HG03139 (cell line): ENCODE measurements around the gene PKM.

Experiments
- ATAC-seq: cut with Tn5 transposase; IDR thresholded peaks from one replicate; pipeline ENCODE4 v1.9.1; 2021; ENCODE audit not compliant: unreplicated experiment

The PKM gene

DNA sequence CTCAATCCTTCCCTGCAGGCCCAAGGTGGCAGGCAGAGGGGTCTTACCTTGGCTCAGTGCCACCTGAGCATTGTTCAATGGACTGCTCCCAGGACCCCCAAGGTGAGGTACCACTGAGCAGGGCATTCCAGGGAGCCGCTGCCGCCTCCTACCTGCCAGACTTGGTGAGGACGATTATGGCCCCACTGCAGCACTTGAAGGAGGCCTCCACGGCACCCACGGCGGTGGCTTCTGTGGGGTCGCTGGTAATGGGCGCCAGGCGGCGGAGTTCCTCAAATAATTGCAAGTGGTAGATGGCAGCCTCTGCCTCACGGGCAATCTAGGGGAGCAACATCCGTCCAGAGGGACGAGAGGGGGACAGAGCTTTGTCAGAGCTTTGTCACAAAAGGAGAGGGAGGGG is 28.7 kb downstream of the PKM start:
- no peak for ATAC-seq

- no peak for ATAC-seq
Observed at GRCh38 chr15:72201391-72201921, 29.5 kb downstream of the PKM start.

DNA sequence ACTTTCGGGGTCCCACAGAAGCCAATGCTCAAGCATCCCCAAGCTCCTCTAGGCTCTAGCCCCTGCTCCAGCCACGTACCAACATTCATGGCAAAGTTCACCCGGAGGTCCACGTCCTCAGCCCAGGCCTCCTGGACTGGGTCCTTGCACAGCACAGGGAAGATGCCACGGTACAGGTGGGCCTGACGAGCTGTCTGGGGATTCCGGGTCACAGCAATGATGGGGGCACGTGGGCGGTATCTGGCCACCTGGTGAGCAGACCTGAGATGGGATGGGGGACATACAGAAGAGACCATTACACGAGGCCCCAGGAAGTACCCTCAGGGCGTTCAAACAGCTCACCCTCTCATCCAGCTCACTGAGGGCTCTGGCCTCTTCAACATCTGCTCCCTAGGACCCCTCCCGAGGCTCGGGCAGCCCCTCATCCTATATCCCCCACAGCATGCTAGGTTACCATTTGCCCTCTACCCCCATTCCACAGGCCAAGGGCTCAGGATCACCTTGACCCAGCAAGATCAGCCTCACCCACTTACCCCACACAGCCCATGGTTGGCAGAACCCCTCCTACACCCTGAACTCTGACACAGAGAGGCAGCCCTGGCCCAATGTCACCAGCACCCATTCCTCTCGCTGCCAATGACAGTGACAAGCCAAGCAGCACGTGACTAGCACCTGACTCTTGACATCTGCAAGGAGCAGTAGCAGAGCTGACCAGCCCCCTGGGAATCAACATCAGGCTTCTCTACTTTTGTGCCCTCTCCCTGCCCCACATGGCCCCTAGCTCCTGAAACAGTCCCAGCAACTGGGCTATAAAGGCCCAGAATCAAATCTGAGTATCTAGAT is 30.4 kb downstream of the PKM start:
- ATAC-seq = no peak

GRCh38 chr15:72199721-72200212 is 31.2 kb downstream of the PKM start:
- ATAC-seq = no peak

- ATAC-seq = no peak
Observed at GRCh38 chr15:72199205-72199515, 31.8 kb downstream of the PKM start.

- no peak for ATAC-seq
Observed at GRCh38 chr15:72198356-72199204, 32.4 kb downstream of the PKM start.

- no peak for ATAC-seq
Observed at GRCh38 chr15:72197460-72198355, 33.3 kb downstream of the PKM start, which contains the start of gene GRAMD2A. Gene GRAMD2A (minus strand): TSS chr15:72197787.

- no peak for ATAC-seq
Observed at GRCh38 chr15:72197041-72197459, 33.9 kb downstream of the PKM start.

DNA sequence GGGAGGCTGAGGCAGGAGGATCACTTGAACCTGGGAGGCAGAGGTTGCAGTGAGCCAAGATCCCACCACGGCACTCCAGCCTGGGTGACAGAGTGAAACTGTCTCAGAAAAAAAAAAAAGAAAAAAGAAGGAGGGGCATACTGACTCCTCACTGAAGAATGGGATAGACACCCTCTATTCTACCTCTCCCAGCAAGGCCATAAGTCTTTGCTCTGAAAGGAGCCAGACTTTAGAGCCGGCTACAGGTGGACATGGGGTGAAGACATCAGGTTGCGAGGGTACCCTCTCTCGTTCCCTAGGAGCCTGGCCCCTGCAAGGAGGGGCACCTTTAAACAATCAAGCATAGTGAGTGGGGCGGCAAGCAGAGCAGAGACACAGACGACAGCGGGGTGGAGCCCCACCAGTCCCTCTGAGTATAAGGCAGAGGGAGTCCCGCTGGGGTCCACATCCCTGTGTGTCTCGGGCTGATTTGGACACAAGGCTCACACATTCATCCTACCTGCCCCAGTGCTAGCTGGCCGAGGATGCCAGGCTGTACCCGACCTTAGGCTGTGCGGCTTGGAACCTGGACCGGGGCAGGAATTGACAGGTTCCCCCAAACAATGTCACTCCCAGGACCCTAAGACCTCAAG is 34.5 kb downstream of the PKM start:
- ATAC-seq = no peak

GRCh38 chr15:72195101-72195511 is 35.9 kb downstream of the PKM start:
- no peak for ATAC-seq

- ATAC-seq = no peak
Observed at GRCh38 chr15:72193836-72194396, 37.1 kb downstream of the PKM start.

DNA sequence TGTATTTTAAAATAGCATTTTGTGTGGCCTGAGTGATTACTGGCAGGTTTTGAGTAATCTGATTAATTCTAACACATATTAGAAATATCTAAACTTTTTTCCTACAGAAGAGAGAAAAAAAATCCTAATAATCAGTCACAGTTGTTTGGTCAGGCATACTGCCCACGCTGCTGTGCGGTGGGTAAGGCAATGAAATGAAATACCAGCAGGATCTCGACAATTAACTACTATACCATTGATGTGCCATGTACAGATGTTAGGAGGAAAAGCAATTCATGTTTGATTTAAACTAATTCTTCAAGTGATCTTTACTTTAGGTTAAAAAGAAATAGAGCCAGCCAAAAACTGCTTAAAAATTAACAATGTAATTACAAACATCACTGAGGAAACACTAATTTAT is 38.6 kb downstream of the PKM start:
- no peak for ATAC-seq

DNA sequence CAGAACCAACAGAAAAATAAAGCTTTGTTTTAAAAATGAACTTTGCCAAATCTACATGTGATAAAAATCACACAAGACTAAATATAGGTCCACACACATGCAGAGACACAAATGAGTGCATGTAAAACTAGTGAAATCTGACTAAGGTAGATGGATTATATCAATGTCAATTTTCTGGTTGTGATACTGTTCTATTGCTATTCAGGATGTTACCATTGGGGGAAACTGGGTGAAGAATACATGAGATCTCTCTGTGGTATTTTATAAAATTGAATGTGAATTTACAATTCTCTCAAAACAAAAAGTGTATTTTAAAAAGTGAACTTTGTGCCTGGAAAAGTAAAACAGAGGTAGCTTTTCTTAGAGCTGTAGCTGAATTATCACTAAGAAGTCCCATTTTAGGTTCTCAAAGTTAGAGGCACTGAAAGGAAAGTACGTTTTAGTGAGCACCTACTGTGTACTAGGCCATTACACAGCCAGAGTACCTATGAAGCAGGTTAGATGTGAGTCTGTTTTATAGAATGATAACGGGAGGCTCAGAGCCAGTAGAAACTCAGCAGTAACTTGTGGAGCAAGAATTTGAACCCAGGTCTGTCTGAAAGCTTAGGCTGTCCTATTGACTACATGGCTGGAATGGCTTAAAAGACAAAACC is 41.6 kb downstream of the PKM start:
- no peak for ATAC-seq

GRCh38 chr15:72184165-72184811 is 46.7 kb downstream of the PKM start:
- no peak for ATAC-seq

- no peak for ATAC-seq
Observed at GRCh38 chr15:72183781-72184164, 47.2 kb downstream of the PKM start.

DNA sequence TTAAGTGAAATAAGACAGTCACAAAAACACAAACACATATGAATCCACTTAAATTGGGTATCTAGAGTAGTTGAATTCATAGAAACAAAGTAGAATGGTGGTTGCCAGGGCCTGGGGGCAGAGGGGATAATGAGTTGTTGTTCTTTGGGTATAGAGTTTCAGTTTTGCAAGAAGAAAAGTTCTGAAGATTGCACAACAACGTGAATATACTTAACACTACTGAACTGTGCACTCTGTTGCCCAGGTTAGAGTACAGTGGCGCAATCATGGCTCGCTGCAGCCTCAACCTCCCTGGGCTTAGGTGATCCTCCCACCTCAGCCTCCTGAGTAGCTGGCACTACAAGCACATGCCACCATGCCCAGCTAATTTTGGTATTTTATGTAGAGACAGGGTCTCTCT is 48.3 kb downstream of the PKM start:
- ATAC-seq = no peak

DNA sequence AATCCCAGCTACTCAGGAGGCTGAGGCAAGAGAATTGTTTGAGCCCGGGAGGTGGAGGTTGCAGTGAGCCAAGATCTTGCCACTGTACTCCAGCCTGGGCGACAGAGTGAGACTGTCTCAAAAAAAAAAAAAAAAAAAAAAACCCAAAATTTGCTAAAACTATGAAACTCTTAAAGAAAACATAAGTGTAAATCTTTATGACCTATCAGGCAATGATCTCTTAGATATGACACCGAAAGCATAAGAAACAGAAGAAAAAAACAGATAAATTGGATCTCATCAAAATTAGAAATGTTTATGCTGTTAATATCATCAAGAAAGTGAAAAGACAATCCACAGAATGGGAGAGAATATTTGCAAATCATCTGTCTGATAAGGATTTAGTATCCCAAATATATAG is 48.7 kb downstream of the PKM start:
- no peak for ATAC-seq

GRCh38 chr15:72180761-72181324 is 50.1 kb downstream of the PKM start:
- ATAC-seq = no peak
